Inflammatory macrophage treated with lipopolysaccharide for 4 hours (primary cell): Measurements from ENCODE around the gene GTF2I.
"Not testable (repeated sequence)": the region's sequence is repeated elsewhere in the genome, so short reads cannot be mapped to it uniquely, and the experiment has no call there.

ENCODE experiments used
- DNase-seq: peaks from one replicate; pipeline ENCODE4 v3.0.0-alpha.2; 2020

The GTF2I gene

DNA sequence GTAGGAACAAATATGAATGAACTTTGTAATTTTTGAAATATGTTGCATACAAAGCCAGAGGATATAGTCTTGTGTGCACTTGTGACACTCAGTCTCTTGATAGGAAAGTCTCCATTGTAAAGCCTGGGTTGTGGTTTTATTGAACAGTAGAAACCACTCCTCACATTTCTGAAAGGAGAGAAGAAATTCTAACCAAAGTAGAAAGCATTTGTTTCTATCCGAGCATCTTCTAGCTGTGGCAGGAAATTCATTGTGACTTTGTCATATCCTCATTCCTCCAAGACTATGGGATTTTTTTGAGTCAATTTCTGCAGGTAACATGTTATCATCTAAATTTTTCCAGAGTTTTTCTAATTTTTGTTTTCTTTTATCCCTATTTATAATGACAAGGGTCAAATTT, 60.8 kb downstream of the GTF2I start:
- no peak for DNase-seq

- no peak for DNase-seq
These were observed 64.6 kb downstream of the GTF2I start for GRCh38 chr7:74722153-74722552.

DNA sequence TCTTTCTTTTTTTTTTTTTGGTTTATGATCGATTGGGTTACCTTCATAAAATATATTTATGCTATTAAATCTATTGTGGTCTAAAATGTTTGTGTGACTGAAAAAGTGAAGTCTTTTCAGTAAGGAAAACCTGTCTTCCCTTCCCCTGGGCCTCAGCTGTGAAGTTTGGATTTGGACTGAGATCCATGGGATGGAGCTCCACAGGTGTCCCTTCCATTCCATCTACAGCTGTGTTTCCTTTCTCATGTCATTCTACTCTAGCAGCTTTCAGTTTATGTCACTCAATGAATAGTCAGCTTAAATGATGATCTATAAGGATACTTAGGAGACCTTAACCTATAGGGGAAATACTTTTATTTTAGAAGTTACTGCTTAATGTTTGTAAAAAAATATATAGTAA, 68.3 kb downstream of the GTF2I start:
- DNase-seq, result no peak

DNA sequence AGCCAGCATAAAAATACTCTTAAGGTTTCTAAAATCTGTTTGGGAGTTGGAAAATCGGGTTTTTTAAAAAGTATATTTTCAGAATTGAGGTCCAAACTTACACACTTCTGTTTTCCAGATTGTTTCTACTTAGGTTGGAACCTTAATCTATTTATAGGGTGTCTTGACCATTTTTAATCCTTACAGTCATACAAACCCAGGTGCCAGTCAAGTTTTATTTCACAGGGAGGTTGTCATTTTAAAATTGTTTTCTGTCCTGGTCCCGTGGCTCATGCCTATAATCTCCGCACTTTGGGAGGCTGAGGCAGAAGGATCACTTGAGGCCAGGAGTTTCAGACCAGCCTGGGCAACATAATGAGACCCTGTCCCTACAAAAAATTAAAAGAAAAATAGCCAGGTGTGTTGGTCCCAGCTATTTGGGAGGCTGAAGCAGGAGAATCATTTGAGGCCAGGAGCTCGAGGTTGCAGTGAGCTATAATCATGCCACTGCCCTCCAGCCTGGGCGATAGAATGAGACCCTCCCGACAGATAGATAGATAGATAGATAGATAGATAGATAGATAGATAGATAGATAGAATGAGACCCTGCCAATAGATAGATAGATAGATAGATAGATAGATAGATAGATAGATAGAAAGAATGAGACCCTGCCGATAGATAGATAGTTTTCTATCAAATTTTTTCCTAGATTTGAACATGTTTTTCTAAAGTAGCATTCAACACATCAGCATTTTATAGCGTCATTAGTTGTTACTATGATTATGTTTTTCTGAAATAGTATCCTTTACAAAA, 69.0 kb downstream of the GTF2I start:
- no peak for DNase-seq

GRCh38 chr7:74728686-74729085, 71.2 kb downstream of the GTF2I start:
- not testable (repeated sequence) for DNase-seq

DNA sequence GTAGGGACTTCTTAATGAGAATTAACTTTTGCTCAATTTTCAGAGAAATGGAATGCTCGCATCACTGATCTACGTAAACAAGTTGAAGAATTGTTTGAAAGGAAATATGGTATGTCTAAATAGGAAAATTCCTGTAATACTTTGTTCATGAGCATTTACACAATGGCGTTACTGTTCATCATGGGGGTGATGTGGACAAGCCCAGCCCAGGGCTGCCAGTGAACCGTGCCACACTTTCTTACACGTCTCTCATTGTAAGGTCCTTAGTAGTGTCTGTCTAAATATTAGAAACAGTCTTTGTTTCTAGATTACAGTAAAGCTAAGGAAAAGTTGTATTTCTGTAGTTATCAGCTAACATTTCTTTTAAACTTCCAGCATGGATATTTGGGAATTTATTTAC, 72.7 kb downstream of the GTF2I start:
- DNase-seq, result not testable (repeated sequence)

DNA sequence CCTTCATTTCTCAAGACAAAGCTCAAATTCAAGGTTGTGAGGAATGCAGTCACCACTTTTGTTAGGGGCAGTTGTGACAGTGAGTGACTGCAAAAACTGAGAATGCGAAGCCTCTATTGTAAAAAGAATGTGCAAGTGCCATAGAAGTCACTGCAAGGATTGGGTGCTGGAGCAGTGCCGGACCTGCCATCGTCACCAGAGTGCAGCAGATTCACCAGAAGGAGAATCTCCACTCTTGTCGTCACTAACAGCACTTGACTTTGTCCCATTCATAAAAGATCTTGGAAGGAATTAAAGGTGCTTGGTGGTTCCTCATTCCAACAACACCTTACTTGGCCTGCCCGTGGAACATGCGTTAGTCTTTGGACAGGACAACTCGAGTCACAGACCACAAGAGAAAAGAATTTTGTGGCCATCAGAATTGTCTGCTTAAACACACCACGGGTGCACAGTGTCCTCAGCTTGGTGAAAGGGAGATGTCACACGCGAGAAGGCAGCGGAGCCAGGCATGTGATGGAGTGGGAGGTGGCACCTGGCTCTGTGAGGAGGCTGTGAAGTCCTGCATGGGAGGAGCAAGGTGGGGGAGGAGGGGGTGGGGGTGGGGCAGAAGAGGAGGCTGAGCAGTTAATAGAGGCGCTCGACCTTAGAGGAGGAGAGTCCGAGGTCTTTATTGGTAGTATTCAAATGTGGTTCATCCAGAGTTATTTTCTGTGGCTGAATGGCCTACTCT, 82.6 kb downstream of the GTF2I start:
- DNase-seq, result not testable (repeated sequence)

GRCh38 chr7:74743936-74744557, 86.5 kb downstream of the GTF2I start:
- DNase-seq, result not testable (repeated sequence)

DNA sequence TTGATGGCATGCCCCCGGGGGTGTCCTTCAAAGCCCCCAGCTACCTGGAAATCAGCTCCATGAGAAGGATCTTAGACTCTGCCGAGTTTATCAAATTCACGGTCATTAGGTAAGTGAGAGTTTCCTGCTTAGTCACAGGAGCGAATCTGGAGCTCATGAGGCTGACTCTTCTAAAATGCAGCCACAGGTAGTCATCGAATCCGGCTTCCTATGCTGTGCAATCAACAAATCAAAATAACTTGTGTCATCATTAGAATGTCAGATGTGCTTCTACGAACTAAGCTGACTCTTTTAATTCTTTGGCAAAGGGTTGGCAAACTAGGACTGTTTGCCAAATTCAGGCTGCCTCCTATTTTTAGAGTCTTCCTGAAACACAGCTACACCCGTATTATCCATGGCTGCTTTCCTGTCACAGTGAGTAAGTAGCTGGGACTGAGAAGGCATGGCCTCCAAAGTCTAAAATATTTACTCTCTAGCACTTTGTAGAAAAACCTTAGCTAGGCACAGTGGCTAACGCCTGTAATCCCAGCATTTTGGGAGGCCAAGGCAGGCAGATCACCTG, 96.5 kb downstream of the GTF2I start:
- DNase-seq, result not testable (repeated sequence)

DNA sequence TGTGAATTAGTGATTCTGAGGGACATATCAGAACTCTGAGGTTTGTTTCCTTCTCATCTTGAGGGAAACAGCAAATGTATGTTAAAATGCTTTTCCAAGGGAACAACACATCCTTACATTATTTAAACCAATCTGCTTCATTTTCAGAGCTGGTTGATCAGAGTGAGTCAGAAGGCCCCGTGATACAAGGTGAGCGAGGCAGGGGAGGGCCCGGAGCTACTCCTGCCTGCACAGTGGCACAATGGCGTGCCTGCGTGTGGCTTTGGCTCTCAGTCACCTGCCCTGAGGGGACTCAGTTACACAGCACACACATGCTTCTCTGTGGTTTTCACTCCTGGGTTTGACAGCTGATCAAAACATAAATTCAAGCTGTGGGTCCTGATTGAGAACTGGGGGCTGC, 99.2 kb downstream of the GTF2I start:
- not testable (repeated sequence) for DNase-seq

- not testable (repeated sequence) for DNase-seq
These were observed 100.8 kb downstream of the GTF2I start for GRCh38 chr7:74758268-74758667.

DNA sequence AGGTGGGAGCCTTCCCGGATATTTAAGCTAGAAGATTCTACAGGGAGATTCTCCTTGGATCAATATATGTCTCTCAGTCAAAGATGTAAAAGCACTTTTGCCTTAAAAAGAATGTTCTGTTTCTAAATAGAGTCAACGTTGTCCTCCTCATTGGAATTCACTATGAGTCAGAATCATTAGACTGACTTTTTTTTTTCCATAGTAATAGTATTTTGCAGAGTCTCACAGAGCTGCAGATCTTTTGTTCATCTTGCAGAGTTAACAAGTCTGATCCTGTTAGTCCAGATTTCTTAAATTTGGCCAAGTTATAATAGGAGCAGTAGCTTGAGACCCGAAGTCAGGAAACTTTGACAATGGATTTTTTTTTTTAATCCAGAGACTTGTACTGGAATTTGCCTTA, 101.5 kb downstream of the GTF2I start:
- DNase-seq, result not testable (repeated sequence)

GRCh38 chr7:74765205-74765918, 107.8 kb downstream of the GTF2I start:
- not testable (repeated sequence) for DNase-seq

DNA sequence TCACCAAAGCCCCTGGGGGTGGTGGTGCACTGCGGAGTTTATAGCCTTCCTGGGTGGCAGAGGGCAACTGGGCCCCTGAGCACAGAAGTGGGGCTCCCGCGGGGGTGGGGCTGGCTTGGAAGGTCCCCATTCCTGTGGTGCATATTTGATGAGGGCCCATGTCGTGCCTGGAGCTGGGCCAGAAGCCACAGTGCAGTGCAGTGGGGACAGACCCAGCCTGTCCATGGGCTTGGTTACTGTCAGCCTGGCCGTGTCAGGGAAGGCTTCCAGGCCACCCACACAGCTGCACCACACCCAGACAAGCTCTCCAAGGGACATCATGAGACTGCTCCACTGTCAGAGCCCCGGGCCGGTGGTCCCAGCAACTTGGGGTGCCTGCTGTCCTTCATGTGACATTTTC, 109.0 kb downstream of the GTF2I start:
- DNase-seq, result not testable (repeated sequence)

GRCh38 chr7:74766991-74767390, 109.5 kb downstream of the GTF2I start:
- DNase-seq, result not testable (repeated sequence)

GRCh38 chr7:74770062-74770461, 112.5 kb downstream of the GTF2I start:
- DNase-seq, result not testable (repeated sequence)

DNA sequence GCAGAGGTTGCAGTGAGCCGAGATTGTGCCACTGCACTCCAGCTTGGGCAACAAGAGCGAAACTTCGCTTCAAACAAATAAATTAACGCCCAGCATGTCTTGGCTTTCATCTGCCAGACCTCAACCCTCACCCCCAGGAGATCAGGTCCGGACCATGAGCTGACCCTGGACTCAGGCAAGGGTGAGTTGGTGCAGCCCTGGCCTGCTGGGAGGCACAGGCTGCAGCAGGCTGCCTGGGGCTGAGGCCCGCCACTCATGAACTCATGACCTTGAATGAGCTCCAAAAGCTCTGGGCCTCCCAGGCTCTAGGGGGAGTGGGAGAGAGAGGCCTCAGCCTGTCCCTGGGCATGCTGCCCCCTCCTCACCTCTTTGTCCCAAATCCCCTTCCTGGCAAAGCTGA, 114.6 kb downstream of the GTF2I start:
- peak; percentile 0 for DNase-seq

GRCh38 chr7:74773760-74774750, 116.5 kb downstream of the GTF2I start, which contains the start of gene NCF1:
Gene NCF1, plus strand, starts transcription at chr7:74774011. Its CDS starts 21 bp downstream, at chr7:74774032.
- not testable (repeated sequence) for DNase-seq

DNA sequence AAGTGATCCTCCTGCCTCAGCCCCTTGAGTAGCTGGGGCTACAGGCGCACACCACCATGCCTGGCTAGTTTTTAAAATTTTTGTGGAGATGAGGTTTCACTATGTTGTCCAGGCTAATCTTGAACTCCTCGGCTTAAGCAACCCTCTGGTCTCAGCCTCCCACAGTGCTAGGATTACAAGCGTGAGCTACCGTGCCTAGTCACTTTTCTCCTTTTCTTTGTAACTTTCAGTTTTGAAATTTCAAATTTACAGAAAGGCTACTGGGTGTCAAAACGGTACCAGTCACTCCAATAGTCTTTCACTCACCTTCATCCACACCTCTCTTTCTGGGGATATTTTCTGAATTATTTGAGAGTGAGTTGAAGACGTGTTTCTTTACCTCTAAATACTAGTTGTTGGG, 117.6 kb downstream of the GTF2I start:
- DNase-seq, result not testable (repeated sequence)

DNA sequence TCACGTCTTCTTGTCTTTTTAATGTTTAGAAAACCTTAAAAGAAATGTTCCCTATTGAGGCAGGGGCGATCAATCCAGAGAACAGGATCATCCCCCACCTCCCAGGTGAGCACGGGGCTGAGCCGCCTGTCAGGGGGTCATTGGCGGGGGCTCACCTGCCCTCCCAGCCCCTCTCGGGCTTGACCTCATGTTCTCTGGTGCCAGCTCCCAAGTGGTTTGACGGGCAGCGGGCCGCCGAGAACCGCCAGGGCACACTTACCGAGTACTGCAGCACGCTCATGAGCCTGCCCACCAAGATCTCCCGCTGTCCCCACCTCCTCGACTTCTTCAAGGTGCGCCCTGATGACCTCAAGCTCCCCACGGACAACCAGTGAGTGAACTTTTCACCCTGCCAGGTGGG, 121.5 kb downstream of the GTF2I start:
- DNase-seq, result not testable (repeated sequence)

GRCh38 chr7:74781746-74782145, 124.2 kb downstream of the GTF2I start:
- not testable (repeated sequence) for DNase-seq
